ENCODE data around the gene UBA7.

GRCh38 chr3:49791571-49791970 lies 22.2 kb downstream of the UBA7 start:
- no peak for TF ChIP-seq EZH2 (IDR thresholded peaks at IDR 0.05)
- no peak for TF ChIP-seq POLR2AphosphoS5 (IDR thresholded peaks at IDR 0.05; ENCODE audit: borderline replicate concordance, low read depth, low read length)
- no peak for TF ChIP-seq FOXP2 (optimal IDR thresholded peaks at IDR 0.05; ENCODE audit: control extremely low read depth, extremely low read length, insufficient read depth)

Data from SK-N-MC (cell line).